IPS-18a (cell line): ENCODE results near the gene TBC1D22A.

Source experiments
- H3K27ac ChIP-seq: one replicate; pipeline ENCODE4 v1.5.1; 2013; ENCODE audit warnings: low read length
- H3K27me3 ChIP-seq: one replicate; pipeline ENCODE4 v1.6.1; 2013; ENCODE audit warnings: mild to moderate bottlenecking, low read length; ENCODE audit not compliant: control insufficient read depth, insufficient read depth
- H3K36me3 ChIP-seq: one replicate; pipeline ENCODE4 v1.6.1; 2013; ENCODE audit warnings: low read depth, low read length; ENCODE audit not compliant: control insufficient read depth
- H3K4me1 ChIP-seq: one replicate; pipeline ENCODE4 v1.6.1; 2013; ENCODE audit warnings: low read depth, low read length; ENCODE audit not compliant: control insufficient read depth
- H3K4me3 ChIP-seq: one replicate; pipeline ENCODE4 v1.5.1; 2013; ENCODE audit warnings: low read length
- H3K9ac ChIP-seq: one replicate; pipeline ENCODE4 v1.6.1; 2013; ENCODE audit warnings: mild to moderate bottlenecking, low read length, moderate library complexity
- H3K9me3 ChIP-seq: one replicate; pipeline ENCODE4 v1.6.1; 2013; ENCODE audit warnings: low read depth, low read length; ENCODE audit not compliant: control insufficient read depth

TBC1D22A gene

DNA sequence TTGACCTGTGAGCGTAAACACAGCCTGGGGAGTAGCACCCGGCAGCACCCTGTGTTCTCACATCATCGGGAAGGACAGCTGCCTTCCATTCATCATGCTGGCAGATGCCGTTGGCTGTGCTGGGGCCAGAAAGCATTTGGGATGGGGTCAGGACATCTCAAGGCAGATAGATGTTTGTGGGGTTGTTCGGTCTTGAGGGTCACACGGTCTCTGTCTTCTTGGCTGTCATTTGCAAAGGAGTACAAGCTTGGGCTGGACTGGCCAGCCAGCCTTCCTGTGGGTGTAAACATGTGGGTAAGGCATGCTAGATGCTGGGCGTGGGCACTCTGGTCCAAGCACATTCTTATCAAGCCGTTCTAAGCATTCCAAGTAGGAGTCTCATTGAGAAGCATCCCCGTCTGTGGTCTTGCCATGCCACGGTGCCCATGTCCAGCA lies 81.4 kb downstream of the TBC1D22A start:
- Histone ChIP-seq H3K4me1 (no peaks in the 10 kb centered on the region), H3K9ac (no peak overlapping the region), H3K27ac (no peak overlapping the region), H3K27me3 (no peaks in the 10 kb centered on the region), H3K4me3 (no peak overlapping the region), H3K36me3 (no peaks in the 10 kb centered on the region), H3K9me3 (no peaks in the 10 kb centered on the region)

DNA sequence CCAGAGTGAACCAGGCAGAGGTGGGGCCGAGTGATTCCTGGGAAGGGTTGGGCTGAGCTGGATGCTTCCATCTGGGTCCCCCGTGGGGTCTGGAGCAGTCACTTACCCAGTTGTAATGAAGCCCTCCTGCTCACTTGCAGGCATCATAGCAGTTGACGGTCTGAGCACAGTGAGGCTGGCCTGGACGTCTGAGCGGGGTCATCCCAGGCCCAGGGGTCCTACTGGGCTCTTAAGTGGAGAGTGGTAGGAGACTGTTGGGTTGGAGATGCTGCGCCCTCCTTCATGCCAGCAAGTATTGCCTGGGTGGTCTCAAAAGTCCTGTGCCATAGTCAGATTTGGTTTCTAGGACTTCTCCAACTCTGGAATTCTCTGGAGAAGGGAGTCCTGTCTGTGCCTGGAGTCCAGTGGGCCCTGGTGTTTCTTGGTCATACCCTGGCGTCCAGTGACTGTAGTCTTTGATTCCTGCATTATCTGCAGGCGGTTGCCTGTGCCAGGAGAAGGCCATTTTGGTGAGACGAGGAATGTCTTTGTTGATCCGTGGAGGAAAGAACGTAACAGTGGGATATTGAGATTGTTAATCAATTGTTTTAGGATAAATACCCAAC lies 82.3 kb downstream of the TBC1D22A start:
- H3K27ac ChIP-seq: no peak overlapping the region

DNA sequence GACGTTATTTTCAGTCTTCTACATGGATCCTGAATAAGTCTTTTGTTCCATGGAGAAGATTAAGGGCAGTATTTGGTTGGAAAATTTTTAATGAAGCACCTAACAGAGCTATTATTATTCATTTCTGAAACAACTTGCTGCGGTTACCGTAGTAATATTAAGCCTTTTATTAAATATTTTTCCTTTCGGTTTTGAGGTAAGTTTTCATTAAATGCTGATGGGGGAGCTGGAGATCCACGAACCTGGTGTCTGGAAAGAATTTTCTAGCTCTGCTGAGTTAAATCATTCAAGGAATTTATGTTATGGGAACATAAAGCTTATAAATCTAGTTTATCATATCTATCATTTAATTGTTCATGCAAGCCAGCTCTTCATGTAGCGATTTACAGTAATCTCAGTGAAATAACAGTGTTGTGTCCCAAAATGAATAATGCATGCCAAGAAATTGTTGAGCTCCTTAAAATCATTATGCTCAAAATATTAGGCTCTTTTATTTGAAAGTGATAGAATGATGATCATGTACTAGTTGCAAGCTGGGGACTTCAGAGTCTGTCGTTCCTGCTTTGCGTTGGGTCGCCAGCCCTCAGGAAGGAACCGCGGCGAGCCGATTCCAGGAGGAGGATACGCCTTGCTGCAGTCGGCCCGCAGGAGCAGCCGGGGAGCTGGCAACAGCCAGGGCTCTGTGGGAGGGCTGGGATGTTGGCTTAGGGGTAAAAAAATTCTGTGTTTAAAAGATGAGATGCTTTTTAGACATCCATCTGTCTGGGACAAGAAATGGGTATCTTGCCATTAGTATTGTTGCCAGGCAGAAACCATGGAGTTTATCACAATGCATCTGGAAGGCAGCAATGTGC lies 83.1 kb downstream of the TBC1D22A start:
- Histone ChIP-seq H3K27ac (no peak overlapping the region), H3K9me3 (no peaks in the 10 kb centered on the region), H3K4me3 (no peak overlapping the region), H3K27me3 (no peaks in the 10 kb centered on the region), H3K9ac (no peak overlapping the region), H3K36me3 (no peaks in the 10 kb centered on the region), H3K4me1 (no peaks in the 10 kb centered on the region)

More for the DNA sequence above, 82.3 kb downstream of the TBC1D22A start:
- H3K9ac ChIP-seq: no peak overlapping the region
- H3K4me1 ChIP-seq: no peaks in the 10 kb centered on the region
- no peaks in the 10 kb centered on the region for H3K27me3 ChIP-seq
- H3K4me3 ChIP-seq: no peak overlapping the region
- H3K9me3 ChIP-seq: no peaks in the 10 kb centered on the region
- H3K36me3 ChIP-seq: no peaks in the 10 kb centered on the region

DNA sequence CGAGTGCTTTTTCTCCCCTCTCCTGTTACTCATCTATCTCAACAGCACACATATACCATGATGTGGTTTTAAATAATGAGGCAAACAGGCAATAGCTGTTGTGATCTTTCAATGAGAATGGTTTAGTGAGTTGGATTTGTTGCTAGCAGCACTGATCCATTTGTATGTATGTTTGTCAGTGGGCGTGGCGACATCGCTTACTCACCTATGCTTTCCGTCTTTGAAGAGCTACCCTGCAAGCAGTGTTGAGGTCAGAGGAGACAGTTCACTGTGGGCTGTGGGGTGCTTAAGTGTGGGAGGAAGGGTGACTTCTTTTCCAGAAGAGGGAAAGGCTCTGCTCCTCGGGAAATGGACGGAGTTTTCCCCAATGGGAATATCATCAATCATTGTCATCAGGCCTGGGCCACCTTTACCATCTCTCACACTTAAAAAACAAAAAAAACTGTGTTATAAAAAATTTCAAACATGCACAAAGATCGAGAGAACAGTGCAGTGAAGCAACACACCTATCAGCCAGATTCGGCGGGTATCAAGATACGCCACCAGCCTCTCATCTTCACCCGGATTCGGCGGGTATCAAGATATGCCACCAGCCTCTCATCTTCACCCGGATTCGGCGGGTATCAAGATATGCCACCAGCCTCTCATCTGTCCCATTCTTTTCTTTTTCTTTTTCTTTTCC lies 83.8 kb downstream of the TBC1D22A start:
- no peaks in the 10 kb centered on the region for H3K4me1 ChIP-seq
- H3K4me3 ChIP-seq: no peak overlapping the region
- H3K9ac ChIP-seq: no peak overlapping the region
- H3K36me3 ChIP-seq: no peaks in the 10 kb centered on the region
- H3K27me3 ChIP-seq: no peaks in the 10 kb centered on the region
- no peak overlapping the region for H3K27ac ChIP-seq
- no peaks in the 10 kb centered on the region for H3K9me3 ChIP-seq

GRCh38 chr22:46846832-46847355 lies 84.4 kb downstream of the TBC1D22A start:
- Histone ChIP-seq H3K27ac (no peak overlapping the region), H3K36me3 (no peaks in the 10 kb centered on the region), H3K27me3 (no peaks in the 10 kb centered on the region), H3K4me3 (no peak overlapping the region), H3K9me3 (no peaks in the 10 kb centered on the region), H3K9ac (no peak overlapping the region), H3K4me1 (no peaks in the 10 kb centered on the region)

GRCh38 chr22:46848197-46848596 lies 85.7 kb downstream of the TBC1D22A start:
- H3K36me3 ChIP-seq: no peaks in the 10 kb centered on the region

GRCh38 chr22:46849101-46849500 lies 86.7 kb downstream of the TBC1D22A start:
- H3K36me3 ChIP-seq: no peaks in the 10 kb centered on the region
- no peaks in the 10 kb centered on the region for H3K27me3 ChIP-seq
- no peak overlapping the region for H3K4me3 ChIP-seq
- no peaks in the 10 kb centered on the region for H3K9me3 ChIP-seq
- no peak overlapping the region for H3K27ac ChIP-seq
- H3K9ac ChIP-seq: no peak overlapping the region
- peaks cover 3% of the 10 kb centered on the region for H3K4me1 ChIP-seq

More at GRCh38 chr22:46848197-46848596, 85.7 kb downstream of the TBC1D22A start:
- Histone ChIP-seq H3K4me3 (no peak overlapping the region), H3K9me3 (no peaks in the 10 kb centered on the region), H3K4me1 (no peaks in the 10 kb centered on the region), H3K9ac (no peak overlapping the region), H3K27ac (no peak overlapping the region), H3K27me3 (no peaks in the 10 kb centered on the region)

DNA sequence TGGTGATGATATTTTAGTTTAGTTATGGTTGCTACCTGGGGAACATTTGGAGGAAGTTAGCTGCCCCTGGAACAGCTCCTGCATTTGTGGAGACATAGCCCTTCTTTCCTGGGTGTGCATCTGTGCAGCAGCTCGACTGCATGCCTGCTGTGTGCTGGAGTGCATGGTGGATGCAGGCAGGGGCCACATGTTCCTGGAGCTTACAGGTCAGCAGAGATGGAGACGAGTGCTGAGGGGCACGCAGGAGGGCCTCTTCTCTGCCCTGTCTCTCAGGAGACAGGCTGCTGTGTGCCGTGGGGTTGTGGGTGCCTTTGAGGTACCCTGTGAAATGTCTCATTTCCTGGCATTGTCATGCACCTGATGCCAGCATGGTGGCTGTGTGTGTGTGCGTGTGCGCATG lies 87.5 kb downstream of the TBC1D22A start:
- H3K27ac ChIP-seq: no peak overlapping the region
- no peaks in the 10 kb centered on the region for H3K27me3 ChIP-seq
- H3K9me3 ChIP-seq: no peaks in the 10 kb centered on the region
- no peak overlapping the region for H3K9ac ChIP-seq
- peaks cover 3% of the 10 kb centered on the region for H3K4me1 ChIP-seq
- H3K4me3 ChIP-seq: no peak overlapping the region
- no peaks in the 10 kb centered on the region for H3K36me3 ChIP-seq

- Histone ChIP-seq H3K36me3 (no peaks in the 10 kb centered on the region), H3K27ac (no peak overlapping the region), H3K4me3 (no peak overlapping the region), H3K27me3 (no peaks in the 10 kb centered on the region), H3K9ac (no peak overlapping the region), H3K9me3 (no peaks in the 10 kb centered on the region), H3K4me1 (peaks cover 3% of the 10 kb centered on the region)
Measured at GRCh38 chr22:46851311-46851710, 88.9 kb downstream of the TBC1D22A start.

DNA sequence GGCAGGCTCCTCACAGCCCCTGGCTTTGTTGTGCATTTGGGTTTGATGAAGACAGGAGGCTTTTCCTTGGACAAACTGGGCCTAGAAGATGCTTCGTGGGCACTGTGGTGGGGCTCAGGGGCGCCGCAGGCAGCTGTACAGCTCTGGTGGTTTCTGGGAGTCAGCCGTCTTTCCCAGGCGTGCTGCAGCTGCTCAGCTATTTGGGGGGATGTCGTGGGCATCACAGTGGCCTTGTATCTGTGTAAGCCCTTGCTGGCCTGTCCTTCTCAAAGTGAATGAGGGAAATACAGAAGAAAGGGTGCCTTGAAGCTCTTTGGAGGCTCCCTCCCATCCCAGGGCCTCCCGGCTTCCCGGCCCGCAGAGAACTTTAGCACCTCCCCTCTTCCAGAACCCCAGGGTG lies 89.5 kb downstream of the TBC1D22A start:
- peaks cover 3% of the 10 kb centered on the region for H3K4me1 ChIP-seq
- H3K27ac ChIP-seq: no peak overlapping the region
- H3K9ac ChIP-seq: no peak overlapping the region
- H3K9me3 ChIP-seq: no peaks in the 10 kb centered on the region
- no peak overlapping the region for H3K4me3 ChIP-seq
- no peaks in the 10 kb centered on the region for H3K36me3 ChIP-seq
- H3K27me3 ChIP-seq: no peaks in the 10 kb centered on the region

DNA sequence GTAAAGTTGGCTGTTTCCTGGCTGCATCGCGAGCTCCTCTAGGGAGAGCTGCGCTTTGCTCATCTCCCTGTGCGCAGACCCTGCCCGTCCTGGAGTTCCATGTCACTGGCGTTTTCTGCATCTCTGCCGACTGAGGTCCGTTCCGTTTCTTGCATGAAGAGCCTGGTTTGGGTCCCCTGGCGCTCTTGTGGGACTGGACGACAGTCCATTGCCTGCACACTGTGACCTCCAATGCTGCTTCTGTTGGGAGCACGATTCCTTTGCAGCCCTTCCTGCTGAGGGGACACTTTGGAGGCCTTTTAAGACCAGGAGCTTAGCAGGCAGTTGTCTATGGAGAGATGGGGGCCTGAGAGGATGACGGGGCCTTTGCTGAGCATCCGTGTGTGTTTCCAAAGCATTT lies 90.3 kb downstream of the TBC1D22A start:
- no peaks in the 10 kb centered on the region for H3K9me3 ChIP-seq
- no peak overlapping the region for H3K9ac ChIP-seq
- H3K27ac ChIP-seq: no peak overlapping the region
- H3K36me3 ChIP-seq: no peaks in the 10 kb centered on the region
- no peaks in the 10 kb centered on the region for H3K27me3 ChIP-seq
- H3K4me1 ChIP-seq: peaks cover 3% of the 10 kb centered on the region
- no peak overlapping the region for H3K4me3 ChIP-seq
